Muscle layer of colon (tissue), 2 donors: ENCODE results near the gene CEP295NL.

Experiments used
- H3K27ac ChIP-seq: one replicate; pipeline ENCODE4 v1.7.0; 2013; ENCODE audit warnings: low read depth, mild to moderate bottlenecking, low read length, moderate library complexity
- H3K27me3 ChIP-seq, 2 donors: one replicate each; pipeline ENCODE4 v1.7.0; 2013; ENCODE audit warnings: low read length in 2 of 2, mild to moderate bottlenecking in 2 of 2; ENCODE audit not compliant: insufficient read depth in 2 of 2, control insufficient read depth in 1 of 2
- H3K36me3 ChIP-seq: one replicate; pipeline ENCODE4 v1.7.0; 2013; ENCODE audit warnings: mild to moderate bottlenecking, low read length; ENCODE audit not compliant: insufficient read depth
- H3K4me1 ChIP-seq: one replicate; pipeline ENCODE4 v1.7.0; 2013; ENCODE audit warnings: mild to moderate bottlenecking, low read length; ENCODE audit not compliant: insufficient read depth
- H3K4me3 ChIP-seq, 2 donors: one replicate each; pipeline ENCODE4 v1.7.0; 2013; ENCODE audit warnings: low read length in 2 of 2, low read depth in 1 of 2, mild to moderate bottlenecking in 1 of 2, moderate library complexity in 1 of 2
- H3K9ac ChIP-seq: one replicate; pipeline ENCODE4 v1.7.0; 2013; ENCODE audit warnings: low read length
- H3K9me3 ChIP-seq: one replicate; pipeline ENCODE4 v1.7.0; 2013; ENCODE audit warnings: mild to moderate bottlenecking, low read length
- donor health status: abdominal sarcoma.
- donor health status: Adenocarcinoma of cecum.

CEP295NL gene

GRCh38 chr17:78940708-78941107 lies 37.7 kb upstream of the CEP295NL start:
- H3K9me3 ChIP-seq: no peaks in the 10 kb centered on the region
- H3K4me1 ChIP-seq: peaks cover 6% of the 10 kb centered on the region
- H3K27ac ChIP-seq: no peak overlapping the region
- H3K36me3 ChIP-seq: no peaks in the 10 kb centered on the region
- no peak overlapping the region for H3K9ac ChIP-seq
- no peak overlapping the region for H3K4me3 ChIP-seq
- H3K27me3 ChIP-seq: no peaks in the 10 kb centered on the region

GRCh38 chr17:78940258-78940657 lies 37.3 kb upstream of the CEP295NL start:
- Histone ChIP-seq H3K4me3 (no peak overlapping the region), H3K27me3 (no peaks in the 10 kb centered on the region), H3K9ac (no peak overlapping the region), H3K27ac (no peak overlapping the region), H3K36me3 (no peaks in the 10 kb centered on the region), H3K4me1 (peaks cover 11% of the 10 kb centered on the region), H3K9me3 (no peaks in the 10 kb centered on the region)

DNA sequence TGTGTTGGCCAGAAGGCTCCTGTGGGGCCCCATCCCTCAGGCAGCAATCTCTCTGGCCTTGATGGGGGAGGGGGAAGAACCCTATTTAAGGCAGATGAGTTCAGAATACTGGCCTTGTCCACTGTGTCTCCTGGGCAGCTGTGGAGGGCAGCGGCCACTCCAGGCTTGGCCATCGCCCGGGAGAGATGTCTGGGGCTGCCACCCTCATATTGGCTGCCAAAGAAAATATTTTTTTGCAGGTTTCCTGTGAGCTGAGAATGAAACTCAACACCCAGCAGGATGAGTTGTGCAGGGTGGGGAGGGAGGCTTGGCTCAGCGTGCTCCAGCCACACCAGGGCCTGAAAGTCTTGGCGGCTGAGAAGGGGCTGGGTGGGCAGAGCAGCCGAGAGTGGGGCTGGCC lies 36.6 kb upstream of the CEP295NL start:
- Histone ChIP-seq H3K4me3 (no peak overlapping the region), H3K27me3 (no peaks in the 10 kb centered on the region), H3K9ac (no peak overlapping the region), H3K27ac (no peak overlapping the region), H3K36me3 (no peaks in the 10 kb centered on the region), H3K9me3 (no peaks in the 10 kb centered on the region), H3K4me1 (peaks cover 17% of the 10 kb centered on the region)

DNA sequence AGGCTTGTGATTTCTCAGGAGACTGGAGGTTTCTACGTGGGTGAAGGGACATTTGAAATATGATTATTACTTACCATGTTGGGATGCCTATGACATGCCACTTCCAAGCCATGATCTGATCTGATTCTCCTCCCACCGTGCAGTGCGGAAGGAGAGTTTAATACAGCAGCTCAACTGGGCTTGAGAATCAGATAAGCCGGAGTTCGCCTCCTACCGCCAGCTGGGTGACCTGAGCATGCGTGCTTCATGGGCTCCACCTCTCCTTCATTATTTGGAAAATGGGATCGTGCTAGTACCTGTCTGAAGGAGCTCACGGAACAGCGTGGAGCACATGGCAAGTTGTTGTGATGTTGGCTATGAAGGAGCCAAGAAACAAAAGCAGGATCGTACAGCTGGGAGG lies 34.6 kb upstream of the CEP295NL start:
- Histone ChIP-seq H3K9me3 (no peaks in the 10 kb centered on the region), H3K4me1 (peaks cover 32% of the 10 kb centered on the region), H3K27ac (no peak overlapping the region), H3K4me3 (no peak overlapping the region), H3K9ac (no peak overlapping the region), H3K27me3 (no peaks in the 10 kb centered on the region), H3K36me3 (no peaks in the 10 kb centered on the region)

DNA sequence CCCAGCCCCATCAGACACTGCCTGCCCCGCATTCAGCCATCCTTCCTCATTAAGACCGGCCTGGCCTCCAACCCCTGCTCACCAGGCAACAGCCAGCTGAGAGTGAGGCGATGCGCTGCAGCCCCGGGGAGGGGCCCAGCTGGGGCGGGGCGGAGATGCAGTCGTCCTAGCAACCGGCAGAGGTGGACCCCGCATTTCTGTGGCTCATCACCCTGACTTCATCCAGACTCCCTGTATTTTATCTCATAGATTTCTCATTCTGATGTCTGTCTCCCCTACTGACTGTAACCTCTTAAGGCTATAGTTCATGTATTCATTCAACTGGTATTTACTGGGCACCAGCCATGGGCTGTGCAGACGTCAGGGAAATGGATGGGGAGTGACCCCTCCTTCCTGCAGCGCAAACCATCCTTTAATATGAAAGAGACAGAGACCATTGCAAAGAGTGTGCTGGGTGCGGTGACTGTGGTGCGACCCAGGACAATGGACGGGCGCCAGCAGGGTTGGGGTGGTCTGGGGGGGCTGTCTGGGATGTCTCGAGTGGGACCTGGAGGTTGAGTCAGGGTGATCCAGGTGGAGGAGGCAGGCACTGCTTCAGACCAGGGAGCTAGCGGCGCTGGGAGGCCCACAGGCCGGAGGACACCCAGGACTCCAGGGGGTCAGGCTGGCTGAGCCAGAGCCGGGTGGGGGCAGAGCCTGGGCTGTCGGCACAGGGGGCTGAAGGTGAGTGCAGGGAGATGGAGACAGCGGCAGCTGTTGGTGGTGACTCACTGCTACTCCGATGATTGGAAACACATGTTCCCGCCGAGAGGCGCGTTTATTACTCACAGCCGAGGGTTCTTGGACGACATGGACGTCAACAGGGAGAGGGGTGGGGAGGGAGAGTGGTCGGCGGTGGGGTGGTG lies 32.7 kb upstream of the CEP295NL start:
- no peak overlapping the region for H3K9ac ChIP-seq
- H3K9me3 ChIP-seq: no peaks in the 10 kb centered on the region
- H3K4me1 ChIP-seq: peaks cover 32% of the 10 kb centered on the region
- H3K36me3 ChIP-seq: no peaks in the 10 kb centered on the region
- H3K27ac ChIP-seq: peak overlapping the region; percentile 84
- no peaks in the 10 kb centered on the region for H3K27me3 ChIP-seq
- H3K4me3 ChIP-seq: no peak overlapping the region

DNA sequence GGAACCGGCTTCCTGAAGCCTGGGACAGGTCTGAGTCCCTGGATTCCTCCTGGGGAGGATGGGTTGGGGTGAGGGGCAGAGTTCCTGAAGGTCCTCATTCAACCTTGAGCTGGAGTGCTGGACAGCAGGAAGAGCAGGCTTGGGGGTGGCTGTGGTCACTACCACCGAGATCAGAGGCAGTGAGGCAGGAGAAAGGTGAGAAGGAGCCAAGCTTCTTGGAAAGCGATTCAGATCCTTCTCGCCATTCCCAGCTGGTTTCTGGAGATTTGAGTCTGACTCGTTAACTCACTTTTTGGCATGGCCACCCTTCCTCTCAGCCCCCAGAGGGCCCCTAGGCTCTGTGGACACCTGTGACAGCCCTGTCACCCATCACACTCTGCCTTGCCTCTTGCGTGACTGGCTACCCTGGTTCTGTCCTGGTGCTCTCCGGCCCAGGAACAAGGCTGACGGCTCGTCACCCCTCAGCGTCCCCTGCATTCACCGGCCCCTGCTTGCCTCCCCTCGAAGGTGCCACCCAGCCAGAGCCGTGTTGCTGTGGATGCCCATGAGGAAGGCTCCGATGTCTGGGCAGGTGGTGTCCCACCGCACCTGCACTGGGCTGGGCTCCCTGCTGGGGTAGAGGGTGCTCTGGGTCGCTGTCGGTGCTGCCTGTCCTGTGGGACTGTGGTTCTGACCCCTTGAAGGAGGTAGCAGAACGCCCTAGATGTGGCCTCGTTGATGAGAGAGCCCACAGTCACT lies 31.8 kb upstream of the CEP295NL start:
- H3K4me1 ChIP-seq: peaks cover 32% of the 10 kb centered on the region
- H3K27me3 ChIP-seq: no peaks in the 10 kb centered on the region
- peak overlapping the region; percentile 12 to 52 for H3K4me3 ChIP-seq
- peak overlapping the region; percentile 84 for H3K27ac ChIP-seq
- H3K9ac ChIP-seq: peak overlapping the region; percentile 87
- no peaks in the 10 kb centered on the region for H3K36me3 ChIP-seq
- no peaks in the 10 kb centered on the region for H3K9me3 ChIP-seq

- Histone ChIP-seq H3K27me3 (no peaks in the 10 kb centered on the region), H3K27ac (peak overlapping the region; percentile 84), H3K9ac (peak overlapping the region; percentile 87), H3K36me3 (no peaks in the 10 kb centered on the region), H3K4me1 (peaks cover 32% of the 10 kb centered on the region), H3K9me3 (no peaks in the 10 kb centered on the region), H3K4me3 (peak overlapping the region in 1 of 2 donors; percentile 52)
These were observed 31.1 kb upstream of the CEP295NL start for GRCh38 chr17:78933959-78934568.

GRCh38 chr17:78933025-78933958 lies 30.3 kb upstream of the CEP295NL start:
- Histone ChIP-seq H3K27ac (peak overlapping the region; percentile 84), H3K9ac (peak overlapping the region; percentile 87), H3K4me3 (peak overlapping the region in 1 of 2 donors; percentile 52)

GRCh38 chr17:78929908-78930775 lies 27.1 kb upstream of the CEP295NL start:
- H3K27ac ChIP-seq: no peak overlapping the region
- no peaks in the 10 kb centered on the region for H3K36me3 ChIP-seq
- no peak overlapping the region for H3K9ac ChIP-seq
- H3K9me3 ChIP-seq: no peaks in the 10 kb centered on the region
- no peaks in the 10 kb centered on the region for H3K27me3 ChIP-seq
- peaks cover 26% of the 10 kb centered on the region for H3K4me1 ChIP-seq
- H3K4me3 ChIP-seq: no peak overlapping the region

More at GRCh38 chr17:78933025-78933958, 30.3 kb upstream of the CEP295NL start:
- Histone ChIP-seq H3K27me3 (no peaks in the 10 kb centered on the region), H3K36me3 (no peaks in the 10 kb centered on the region), H3K4me1 (peaks cover 32% of the 10 kb centered on the region), H3K9me3 (no peaks in the 10 kb centered on the region)
